ENCODE results near the gene MYO1G. TPM values are rescaled to one million over a fixed set of nuclear protein-coding genes. Genes with fewer than 3 reads are reported as not detected.

The MYO1G gene
- total RNA-seq, 1 experiment from 2014 or later = 0.36 TPM

DNA sequence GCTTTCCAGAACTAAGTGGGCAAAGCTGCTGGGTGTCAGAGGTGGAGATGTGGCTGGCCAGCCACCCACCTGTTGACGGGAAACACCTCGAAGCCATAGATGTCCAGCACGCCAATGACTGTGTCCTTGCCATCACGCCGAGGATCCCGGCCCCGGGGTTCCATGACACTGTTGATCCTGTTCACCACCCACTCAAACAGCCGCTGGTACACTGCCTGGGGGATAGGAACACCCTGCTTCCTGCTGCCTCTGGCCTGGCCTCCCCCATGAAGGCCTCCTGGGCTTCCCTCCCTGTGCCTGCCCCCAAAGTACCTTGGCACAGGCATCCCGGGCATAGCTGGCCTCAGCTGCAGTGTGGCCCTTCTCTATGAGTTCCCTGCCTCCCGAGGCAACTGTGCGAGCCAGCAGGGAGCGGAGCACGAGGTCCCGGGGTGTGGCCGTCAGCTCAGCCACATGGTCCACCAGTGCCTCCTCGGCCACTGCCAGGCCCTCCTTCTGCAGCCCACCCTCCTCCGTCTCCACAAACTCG lies 8.2 kb downstream of the MYO1G start:
- H3K9me3 ChIP-seq = no peaks in the 10 kb centered on the region
- Mint-ChIP-seq H3K4me3 (ENCODE audit: unreplicated experiment) (no peak overlapping the region), H3K9me3 (ENCODE audit: unreplicated experiment) (no peaks in the 10 kb centered on the region), H3K27ac (ENCODE audit: unreplicated experiment) (no peak overlapping the region), H3K27me3 (ENCODE audit: insufficient read depth, unreplicated experiment) (no peaks in the 10 kb centered on the region), H3K4me1 (ENCODE audit: low read depth, unreplicated experiment) (no peaks in the 10 kb centered on the region), H3K36me3 (ENCODE audit: insufficient read depth, unreplicated experiment) (no peaks in the 10 kb centered on the region)
- BruUV-seq (replicated peaks) = no TSS peak
- intact Hi-C loops (cut with micrococcal nuclease; ENCODE audit: unreplicated experiment) = no loop called here
- DNase-seq = no peak
- POLR2A ChIA-PET = interaction anchor here (0.6 kb wide), 1 partner anchor 85 kb away, joined by 3 read pairs; no protein-coding TSS in a partner anchor
- H3K36me3 ChIP-seq (ENCODE audit: control insufficient read depth, insufficient read depth, low read length) = no peaks in the 10 kb centered on the region
- H3K4me1 ChIP-seq = peaks cover 9% of the 10 kb centered on the region; the same call in 1 of the 2 replicates
- TF ChIP-seq, protein P1, sequence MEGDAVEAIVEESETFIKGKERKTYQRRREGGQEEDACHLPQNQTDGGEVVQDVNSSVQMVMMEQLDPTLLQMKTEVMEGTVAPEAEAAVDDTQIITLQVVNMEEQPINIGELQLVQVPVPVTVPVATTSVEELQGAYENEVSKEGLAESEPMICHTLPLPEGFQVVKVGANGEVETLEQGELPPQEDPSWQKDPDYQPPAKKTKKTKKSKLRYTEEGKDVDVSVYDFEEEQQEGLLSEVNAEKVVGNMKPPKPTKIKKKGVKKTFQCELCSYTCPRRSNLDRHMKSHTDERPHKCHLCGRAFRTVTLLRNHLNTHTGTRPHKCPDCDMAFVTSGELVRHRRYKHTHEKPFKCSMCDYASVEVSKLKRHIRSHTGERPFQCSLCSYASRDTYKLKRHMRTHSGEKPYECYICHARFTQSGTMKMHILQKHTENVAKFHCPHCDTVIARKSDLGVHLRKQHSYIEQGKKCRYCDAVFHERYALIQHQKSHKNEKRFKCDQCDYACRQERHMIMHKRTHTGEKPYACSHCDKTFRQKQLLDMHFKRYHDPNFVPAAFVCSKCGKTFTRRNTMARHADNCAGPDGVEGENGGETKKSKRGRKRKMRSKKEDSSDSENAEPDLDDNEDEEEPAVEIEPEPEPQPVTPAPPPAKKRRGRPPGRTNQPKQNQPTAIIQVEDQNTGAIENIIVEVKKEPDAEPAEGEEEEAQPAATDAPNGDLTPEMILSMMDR (IDR thresholded peaks at IDR 0.05; ENCODE audit: insufficient read depth in 1 of 2, low read depth in 1 of 2, low read length in 1 of 2, severe bottlenecking in 1 of 2, unreplicated experiment in 1 of 2) = no peak
- no peaks in the 10 kb centered on the region for H3K27me3 ChIP-seq (replicated peaks; ENCODE audit: control insufficient read depth, insufficient read depth, low read length)
- H3K4me3 ChIP-seq (ENCODE audit: low read depth, low read length) = no peak overlapping the region
- CTCF ChIA-PET = interaction anchor here (0.6 kb wide), 1 partner anchor 9 kb away, joined by 7 read pairs; no protein-coding TSS in a partner anchor

DNA sequence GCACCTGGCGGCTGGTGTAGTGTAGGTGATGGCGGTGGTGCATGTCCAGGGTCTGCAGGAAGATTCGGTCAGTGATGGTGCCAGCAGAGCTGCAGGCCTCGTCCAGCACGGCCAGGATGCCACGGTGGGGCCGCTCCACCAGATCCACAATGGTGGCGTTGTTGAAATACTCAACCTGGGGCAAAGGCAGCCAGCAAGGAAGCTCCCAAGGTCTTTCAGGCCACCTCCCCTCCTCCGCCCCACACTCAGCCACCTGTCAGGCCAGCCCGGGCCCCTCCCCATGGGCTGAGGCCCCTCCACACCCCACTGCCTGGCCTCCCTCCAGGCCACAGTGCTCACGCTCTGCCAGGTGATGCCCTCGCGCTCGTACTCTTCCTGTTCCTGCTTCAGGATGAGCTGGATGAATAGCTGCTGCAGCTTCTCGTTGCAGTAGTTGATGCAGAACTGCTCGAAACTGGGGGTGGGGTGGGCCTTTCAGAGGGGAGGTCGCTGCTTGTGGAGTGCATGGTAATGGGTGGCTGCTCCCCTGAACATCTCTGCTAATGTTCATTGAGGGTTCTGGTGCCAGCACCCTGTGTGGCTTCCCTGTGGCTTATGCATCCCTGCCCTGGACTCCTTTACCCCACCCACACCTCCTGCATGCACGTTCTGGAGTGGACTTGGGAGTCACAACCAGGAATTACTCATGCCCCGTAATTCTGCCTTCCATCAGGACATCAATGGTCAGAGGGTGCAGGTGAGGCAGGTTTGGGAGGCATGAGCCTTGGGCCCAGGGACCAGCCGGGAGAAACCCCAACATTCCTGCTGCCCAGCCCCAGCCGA lies 8.9 kb downstream of the MYO1G start:
- CTCF ChIA-PET = interaction anchor here (0.6 kb wide), 1 partner anchor 9 kb away, joined by 7 read pairs; no protein-coding TSS in a partner anchor
- intact Hi-C loops (cut with micrococcal nuclease; ENCODE audit: unreplicated experiment) = no loop called here
- Histone ChIP-seq H3K27me3 (replicated peaks; ENCODE audit: control insufficient read depth, insufficient read depth, low read length) (no peaks in the 10 kb centered on the region), H3K36me3 (ENCODE audit: control insufficient read depth, insufficient read depth, low read length) (no peaks in the 10 kb centered on the region), H3K4me1 (peaks cover 9% of the 10 kb centered on the region; the same call in 1 of the 2 replicates), H3K9me3 (no peaks in the 10 kb centered on the region), H3K4me3 (ENCODE audit: low read depth, low read length) (no peak overlapping the region)
- Mint-ChIP-seq H3K27ac (ENCODE audit: unreplicated experiment) (no peak overlapping the region), H3K27me3 (ENCODE audit: insufficient read depth, unreplicated experiment) (no peaks in the 10 kb centered on the region), H3K9me3 (ENCODE audit: unreplicated experiment) (no peaks in the 10 kb centered on the region), H3K4me1 (ENCODE audit: low read depth, unreplicated experiment) (no peaks in the 10 kb centered on the region), H3K4me3 (ENCODE audit: unreplicated experiment) (no peak overlapping the region), H3K36me3 (ENCODE audit: insufficient read depth, unreplicated experiment) (no peaks in the 10 kb centered on the region)
- no TSS peak for BruUV-seq (replicated peaks)
- DNase-seq = no peak
- TF ChIP-seq, protein P1 (IDR thresholded peaks at IDR 0.05; ENCODE audit: insufficient read depth in 1 of 2, low read depth in 1 of 2, low read length in 1 of 2, severe bottlenecking in 1 of 2, unreplicated experiment in 1 of 2) = no peak
- POLR2A ChIA-PET = no interaction called here

DNA sequence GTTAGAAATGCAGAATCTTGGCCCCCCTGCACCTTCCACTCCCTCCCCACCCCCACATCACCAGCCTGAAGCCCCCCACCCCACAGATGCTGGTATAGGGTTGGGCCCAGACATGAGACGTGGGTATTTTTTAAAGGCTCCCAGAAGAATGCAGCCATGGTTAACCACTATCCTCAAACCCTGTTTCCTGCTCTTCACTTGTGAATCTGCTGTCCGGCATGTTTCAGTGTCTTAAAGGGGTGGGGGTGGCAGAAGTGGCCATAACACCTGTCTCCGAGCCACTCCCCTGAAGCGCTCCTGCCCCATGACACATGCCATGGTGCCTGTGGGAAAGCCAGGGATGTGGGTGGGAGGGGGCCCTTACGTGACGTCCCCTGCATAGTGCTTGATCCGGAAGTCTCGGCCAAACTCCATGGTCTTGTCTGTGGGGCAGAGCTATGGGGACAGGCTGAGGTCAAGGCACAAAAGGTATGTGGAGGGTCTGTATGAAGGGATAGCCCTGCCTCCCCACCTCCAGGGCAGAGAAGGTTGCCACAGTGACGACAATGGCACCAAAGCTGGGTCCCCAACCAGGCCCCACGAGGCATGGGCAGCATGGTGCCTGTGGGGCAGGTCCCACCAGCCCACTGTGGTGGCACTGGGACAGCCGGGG lies 9.6 kb downstream of the MYO1G start:
- POLR2A ChIA-PET = no interaction called here
- H3K36me3 Mint-ChIP-seq (ENCODE audit: insufficient read depth, unreplicated experiment) = no peaks in the 10 kb centered on the region
- CTCF ChIA-PET = no interaction called here
- H3K4me3 Mint-ChIP-seq (ENCODE audit: unreplicated experiment) = no peak overlapping the region
- TF ChIP-seq, protein P1 (IDR thresholded peaks at IDR 0.05; ENCODE audit: insufficient read depth in 1 of 2, low read depth in 1 of 2, low read length in 1 of 2, severe bottlenecking in 1 of 2, unreplicated experiment in 1 of 2) = no peak
- Histone ChIP-seq H3K36me3 (ENCODE audit: control insufficient read depth, insufficient read depth, low read length) (no peaks in the 10 kb centered on the region), H3K4me3 (ENCODE audit: low read depth, low read length) (no peak overlapping the region), H3K9me3 (no peaks in the 10 kb centered on the region), H3K4me1 (peaks cover 9% of the 10 kb centered on the region; the same call in 1 of the 2 replicates), H3K27me3 (replicated peaks; ENCODE audit: control insufficient read depth, insufficient read depth, low read length) (no peaks in the 10 kb centered on the region)
- no peaks in the 10 kb centered on the region for H3K4me1 Mint-ChIP-seq (ENCODE audit: low read depth, unreplicated experiment)
- DNase-seq = no peak
- no TSS peak for BruUV-seq (replicated peaks)
- H3K9me3 Mint-ChIP-seq (ENCODE audit: unreplicated experiment) = no peaks in the 10 kb centered on the region
- H3K27ac Mint-ChIP-seq (ENCODE audit: unreplicated experiment) = no peak overlapping the region
- intact Hi-C loops (cut with micrococcal nuclease; ENCODE audit: unreplicated experiment) = no loop called here
- H3K27me3 Mint-ChIP-seq (ENCODE audit: insufficient read depth, unreplicated experiment) = no peaks in the 10 kb centered on the region

Measured in Caco-2 (cell line).